NCI-H1105 treated with DMSO at 0.1 percent for 48 hours (cell line): ENCODE measurements around the gene MAP1B.

Experiments
- DNase-seq: peaks from one replicate; lab custom pipeline; 2025; lab: John Stamatoyannopoulos, UW

The MAP1B gene

DNA sequence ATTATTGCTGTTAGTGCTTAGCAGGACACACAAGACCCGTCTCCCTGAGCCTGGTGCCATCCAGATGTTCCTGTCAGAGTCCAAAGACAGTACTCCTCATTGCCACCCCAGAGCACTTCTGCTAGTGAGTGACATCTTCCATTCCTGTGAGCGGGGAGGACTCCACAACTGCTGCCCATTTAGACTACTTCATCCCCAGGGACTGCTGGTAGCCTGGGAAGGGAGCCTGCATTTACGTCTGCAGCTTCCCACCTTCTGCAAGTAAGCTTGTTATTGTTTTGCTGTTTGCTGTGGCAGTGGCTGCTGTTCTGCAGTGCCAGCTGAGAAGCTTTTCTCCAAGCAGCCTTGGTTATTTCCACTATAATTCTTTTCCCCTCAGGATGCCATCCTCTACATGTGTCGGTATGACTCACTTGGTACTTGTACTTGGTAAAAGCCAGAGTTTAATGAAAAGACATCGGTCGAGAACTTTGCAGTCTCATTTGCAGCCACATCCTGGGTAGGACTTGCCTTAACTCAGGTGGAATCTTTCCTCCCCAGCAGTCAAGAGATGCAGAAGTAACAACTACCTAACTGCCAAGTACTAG is 10.6 kb upstream of the MAP1B start:
- no peak for DNase-seq

- no peak for DNase-seq
Observed at GRCh38 chr5:72101828-72102227, 5.4 kb upstream of the MAP1B start.

DNA sequence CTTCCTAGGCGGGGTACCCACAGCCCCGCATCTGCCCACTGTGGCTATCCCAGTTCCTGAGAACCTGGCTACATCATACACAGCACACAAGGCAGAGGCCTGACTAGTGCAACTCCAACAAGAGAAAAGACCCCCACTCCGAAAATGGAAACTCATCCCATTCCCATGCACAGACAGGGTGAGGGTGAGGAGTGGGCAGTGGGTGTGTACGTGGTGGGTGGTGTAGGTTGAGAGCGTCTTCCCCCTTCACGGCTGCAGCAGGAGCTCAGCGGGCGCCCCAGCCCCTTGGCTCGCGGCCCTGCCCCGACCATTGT is 501 bp upstream of the MAP1B start:
- no peak for DNase-seq

DNA sequence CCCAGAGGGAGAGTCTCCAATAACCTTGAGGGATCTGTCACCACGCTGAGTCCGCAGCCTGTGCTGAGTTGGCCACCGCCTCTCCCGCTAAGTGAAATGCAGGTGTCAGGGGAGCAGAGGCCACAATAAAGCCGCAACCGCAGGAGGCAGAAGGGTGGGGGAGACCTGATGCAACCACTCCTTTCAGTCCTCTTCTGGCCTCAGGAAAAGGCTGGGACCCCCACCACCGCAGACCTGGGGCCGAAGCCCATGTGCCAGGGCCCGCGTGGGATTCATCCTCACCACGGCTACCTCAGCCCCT is 576 bp downstream of the MAP1B start:
- DNase-seq: peak; percentile 59

DNA sequence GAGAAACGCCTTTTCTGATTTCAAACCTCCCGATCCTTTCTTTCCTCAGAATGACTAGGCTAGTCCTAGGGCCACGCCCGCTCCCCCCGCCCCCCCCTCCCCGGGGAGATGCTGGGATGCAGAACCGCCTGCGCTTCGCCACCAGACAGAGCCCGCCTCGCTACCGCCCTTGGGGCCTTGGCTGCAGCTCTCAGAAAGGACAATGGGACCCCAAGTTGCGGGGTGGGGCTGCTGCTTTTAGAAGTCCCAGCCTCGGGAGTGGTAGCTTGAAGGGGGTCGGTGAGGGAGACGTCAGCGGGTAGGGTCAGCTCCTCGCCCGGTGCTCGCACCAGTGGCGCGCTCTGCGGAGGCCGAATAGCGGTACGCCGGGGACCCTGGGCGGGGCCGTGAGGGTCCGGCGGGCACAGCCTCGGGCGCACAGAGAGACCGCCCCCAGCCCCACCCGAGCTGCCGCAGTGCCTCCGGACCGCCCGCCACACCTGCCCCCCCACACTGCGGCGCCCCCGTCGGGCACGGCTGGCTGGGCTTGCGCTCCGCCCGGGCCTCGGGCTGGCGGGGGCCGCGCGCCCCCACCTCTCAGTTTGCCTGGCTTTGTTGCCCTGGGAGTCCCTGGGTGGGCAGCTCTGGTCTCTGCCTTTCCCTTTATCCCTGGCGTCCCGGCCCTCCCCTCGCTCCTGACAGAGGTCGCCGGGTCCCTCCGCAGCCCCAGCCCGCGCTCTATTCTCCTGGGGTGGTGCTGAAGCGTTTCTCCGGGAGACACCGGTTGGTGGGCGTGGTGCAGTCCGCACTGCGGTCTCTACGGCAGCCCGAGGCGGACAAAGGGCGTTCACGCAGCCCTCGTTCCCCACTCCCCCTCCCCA is 1.2 kb downstream of the MAP1B start:
- DNase-seq: peak; percentile 59

GRCh38 chr5:72109062-72109411 is 1.8 kb downstream of the MAP1B start:
- DNase-seq: no peak

DNA sequence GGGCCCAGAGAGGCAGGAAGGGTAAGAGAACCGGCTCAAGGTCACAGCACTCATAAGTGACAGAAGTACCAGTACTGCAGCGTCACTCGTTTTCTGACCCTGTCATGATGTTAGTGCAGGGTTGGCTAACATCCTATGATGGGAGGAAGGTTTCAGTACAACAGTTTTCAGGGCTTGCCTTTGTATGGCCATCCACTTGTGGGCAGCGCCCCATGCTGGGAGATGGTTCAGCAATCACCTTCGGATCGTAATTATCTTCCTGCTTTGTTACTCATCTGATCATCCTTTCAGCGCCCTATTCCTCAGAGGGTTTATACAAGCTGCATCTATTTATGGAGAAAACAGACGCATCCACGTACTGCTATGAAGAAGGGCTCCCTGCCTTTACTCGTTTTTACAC is 2.4 kb downstream of the MAP1B start:
- DNase-seq: no peak

DNA sequence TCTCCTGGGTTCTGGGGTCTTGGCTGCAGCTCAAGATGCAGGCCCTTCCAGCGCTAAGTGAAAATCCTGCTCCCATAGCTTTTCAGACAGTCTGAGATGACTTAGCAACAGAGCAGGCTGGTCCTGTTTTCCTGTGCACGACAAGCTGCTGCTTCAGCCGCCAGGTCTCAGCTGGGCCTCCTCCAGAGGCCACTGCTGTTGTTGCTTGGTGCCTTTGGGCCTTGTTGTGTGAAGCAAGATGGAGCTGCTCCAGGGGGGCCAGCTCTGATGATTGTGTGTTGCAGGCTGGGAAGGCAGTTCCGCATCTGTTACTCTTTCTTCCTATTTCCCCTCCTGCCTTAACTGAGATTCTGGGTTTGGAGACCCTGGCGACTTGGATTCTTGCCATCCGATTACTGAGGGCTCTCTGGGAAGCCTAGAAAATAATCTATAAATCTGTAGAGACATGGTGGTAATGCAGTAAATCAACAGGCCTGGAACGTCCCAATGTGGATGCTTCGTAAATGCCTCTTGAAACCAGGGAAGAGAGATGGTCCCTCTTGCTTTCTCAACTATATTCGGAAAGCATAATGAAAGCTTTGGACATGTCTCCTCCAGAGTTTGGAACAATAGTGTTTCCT is 3.2 kb downstream of the MAP1B start:
- no peak for DNase-seq

DNA sequence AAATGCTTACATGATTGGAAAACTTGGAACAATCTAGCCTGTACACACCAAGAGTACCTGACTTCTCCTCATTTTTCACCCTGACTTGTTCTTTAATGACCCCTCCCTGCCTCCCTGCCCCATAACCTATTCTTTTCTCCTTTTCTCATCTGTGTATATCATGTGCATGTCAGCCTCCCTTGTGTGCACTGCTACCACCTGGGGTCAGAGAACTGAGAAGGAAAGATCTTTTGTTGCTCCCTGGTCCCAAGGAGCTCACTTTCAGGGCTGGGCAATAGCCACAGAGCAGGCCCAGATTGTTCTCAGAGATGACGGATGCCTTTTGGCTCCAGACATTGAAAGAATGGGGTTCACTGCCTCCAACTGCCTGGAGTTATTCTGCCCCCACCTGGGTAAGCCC is 5.1 kb downstream of the MAP1B start:
- no peak for DNase-seq

DNA sequence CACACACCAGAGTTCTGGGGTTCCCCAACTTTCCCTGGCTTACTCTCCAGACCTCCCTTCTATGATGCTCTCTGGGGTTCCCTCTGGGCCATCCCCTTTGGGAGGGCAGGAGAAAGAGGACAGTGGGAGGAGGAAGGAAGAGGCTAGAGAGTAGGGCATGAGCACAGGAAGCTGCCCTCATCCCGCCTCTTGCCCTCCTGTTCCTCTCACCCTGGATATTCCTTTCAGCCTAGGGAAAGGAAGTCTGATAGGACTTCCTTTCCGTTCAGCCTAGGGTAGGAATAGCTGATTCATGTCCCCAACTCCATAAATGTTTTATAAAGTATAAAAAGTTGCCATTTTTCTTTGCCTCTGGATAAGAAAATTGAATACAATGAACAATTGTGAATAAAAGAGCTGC is 7.4 kb downstream of the MAP1B start:
- DNase-seq: no peak

- DNase-seq: no peak
Observed at GRCh38 chr5:72115296-72115695, 8.0 kb downstream of the MAP1B start.

DNA sequence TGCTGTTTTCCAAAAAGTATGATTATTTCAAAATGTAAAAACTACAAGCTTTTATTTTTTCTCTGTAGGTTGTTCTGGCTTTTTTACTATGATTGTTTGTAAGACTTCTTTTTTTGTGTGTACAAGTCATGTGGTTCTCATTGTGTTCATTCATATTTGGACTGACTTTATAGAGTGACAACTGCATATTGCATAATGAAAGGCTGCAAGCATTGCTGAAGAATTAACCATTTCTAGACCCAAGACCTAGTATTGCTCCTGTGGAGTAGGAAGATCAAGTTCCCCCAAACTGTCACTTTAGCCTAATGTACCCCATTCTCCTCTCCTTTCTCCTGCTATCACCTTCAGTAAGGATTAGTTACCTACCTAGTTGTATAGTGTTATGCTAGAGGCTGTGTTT is 10.0 kb downstream of the MAP1B start:
- DNase-seq: no peak

- no peak for DNase-seq
Observed at GRCh38 chr5:72121052-72121779, 13.9 kb downstream of the MAP1B start.

- no peak for DNase-seq
Observed at GRCh38 chr5:72121780-72122445, 14.6 kb downstream of the MAP1B start.

DNA sequence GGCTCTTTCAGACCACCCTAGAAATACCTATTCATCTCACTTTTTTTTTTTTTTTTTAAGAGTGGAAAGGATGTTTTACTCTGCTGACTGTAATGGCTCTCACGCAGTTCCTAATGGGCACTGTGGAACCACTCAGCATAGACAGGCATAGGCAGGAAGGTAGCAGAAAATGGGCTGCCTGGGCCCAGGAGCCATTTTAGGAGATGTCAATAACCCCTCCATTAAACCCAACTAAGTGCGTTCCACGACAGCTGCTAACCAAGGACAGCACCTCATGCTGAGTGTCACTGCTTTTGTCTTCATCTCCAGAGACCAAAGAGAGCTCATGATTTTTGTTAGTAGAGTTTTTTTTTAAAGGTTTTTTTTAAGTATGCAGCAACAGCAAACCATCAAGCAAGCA is 15.3 kb downstream of the MAP1B start:
- DNase-seq: no peak

DNA sequence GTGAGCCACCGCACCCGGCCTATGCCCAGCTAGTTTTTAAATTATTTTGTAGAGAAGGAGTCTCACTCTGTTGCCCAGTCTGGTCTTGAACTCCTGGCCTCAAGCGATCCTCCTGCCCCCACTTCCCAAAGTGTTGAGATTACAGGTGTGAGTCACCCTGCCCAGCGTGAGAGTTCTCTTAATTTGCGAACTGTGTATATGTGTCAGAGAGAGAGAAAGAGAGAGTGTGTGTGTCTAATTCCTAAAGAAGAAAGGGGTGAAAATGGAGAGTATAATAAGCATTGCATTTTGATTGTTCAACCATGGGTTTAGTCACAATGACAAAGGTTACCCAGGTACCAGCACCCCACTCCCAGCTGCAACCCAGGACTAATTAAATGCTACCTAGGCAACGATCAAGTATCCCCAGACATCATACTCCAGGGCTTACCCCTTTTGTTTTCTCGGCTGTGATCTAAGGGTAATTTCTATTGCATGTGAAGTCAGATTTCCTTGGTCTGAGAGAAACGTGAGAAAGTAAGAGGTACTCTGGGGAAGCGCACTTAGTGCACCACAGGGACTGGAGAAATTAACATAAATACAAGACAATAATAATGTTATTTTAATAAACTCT is 16.6 kb downstream of the MAP1B start:
- DNase-seq: no peak

DNA sequence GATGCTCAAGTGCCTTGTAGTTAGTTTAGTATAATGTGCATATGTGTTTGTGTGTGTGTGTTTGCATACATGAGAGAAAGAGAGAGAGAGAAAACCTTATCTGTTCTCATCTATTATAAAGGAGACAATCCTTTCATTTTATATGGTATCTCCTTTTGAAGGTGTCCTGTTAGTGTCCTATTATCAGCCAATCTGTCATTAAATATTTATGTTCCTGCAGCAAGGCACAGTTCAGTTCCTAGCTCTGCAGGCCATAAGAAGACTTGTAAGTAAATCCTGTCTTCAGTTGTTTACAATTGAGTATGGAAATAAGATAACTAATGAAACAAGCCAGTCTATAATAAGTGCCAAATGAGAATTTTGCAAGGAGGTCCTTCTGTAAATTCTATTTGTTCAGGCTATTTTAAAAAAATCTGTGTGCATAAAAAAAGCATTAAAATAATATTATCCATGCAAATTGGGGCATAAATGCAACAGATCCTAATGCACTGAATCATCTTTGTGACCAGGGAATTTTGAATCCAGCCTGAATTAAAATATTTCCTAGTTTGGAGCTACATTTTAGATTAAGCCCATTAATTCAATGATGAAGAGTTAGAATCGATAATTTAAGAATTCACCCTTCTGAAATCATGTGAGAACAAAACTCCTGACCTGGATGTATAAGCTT is 18.1 kb downstream of the MAP1B start:
- no peak for DNase-seq

DNA sequence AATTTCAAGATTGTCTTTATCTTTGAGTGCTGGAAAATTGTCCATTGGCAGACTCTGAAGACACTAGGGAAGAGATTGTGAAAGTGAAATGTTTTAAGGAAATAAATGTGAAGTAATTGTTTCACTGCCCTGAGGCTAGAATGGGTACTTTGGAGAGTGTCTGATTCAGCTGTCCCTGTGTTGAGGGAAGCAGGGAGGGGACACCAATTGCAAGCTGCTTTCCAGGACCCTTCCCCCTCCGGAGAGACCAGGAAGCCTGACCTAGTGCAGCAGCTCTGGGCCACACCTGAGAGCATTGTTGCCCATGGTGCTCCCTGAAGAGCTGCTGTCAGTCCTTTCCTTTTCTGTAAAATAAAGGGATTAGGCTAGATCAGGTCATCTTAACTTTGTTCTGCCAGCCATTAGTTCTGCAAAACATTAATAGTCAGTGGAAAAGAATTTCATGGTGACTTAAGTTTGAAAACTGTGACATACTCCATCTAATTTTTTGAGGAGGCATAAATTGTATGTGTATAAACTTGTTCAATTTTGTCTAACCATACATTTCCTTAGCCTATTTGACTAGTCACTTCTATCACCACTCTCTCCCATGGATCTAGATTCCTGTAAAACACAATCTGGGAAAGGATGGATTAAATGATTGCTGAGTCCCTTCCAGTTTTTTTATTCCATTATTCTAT is 18.8 kb downstream of the MAP1B start:
- no peak for DNase-seq

DNA sequence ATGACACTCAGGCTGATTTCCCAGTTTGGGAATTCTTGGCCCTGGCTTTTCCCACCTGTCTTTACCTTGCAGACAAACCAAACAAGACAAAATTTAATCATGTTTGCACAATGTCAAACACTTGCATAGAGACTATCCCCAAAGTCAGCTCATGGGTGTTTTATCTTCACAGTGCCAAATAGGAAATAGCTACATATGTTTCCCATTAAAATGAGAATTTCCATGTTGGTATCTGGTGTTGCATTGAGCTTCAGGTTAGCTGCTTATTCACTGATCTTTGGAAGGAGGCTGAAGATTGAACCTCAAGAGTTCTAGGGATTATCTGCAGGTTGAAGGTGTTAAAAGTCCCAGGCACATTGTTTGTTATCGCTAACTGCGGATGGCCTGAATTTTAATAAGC is 19.5 kb downstream of the MAP1B start:
- DNase-seq: no peak

GRCh38 chr5:72129725-72130124 is 22.4 kb downstream of the MAP1B start:
- DNase-seq: no peak

GRCh38 chr5:72130351-72130761 is 23.1 kb downstream of the MAP1B start:
- DNase-seq: no peak
